Measurements from ENCODE around the gene PRTN3. TPM values are rescaled to one million over a fixed set of nuclear protein-coding genes. Genes with fewer than 3 reads are reported as not detected.
"Not testable (repeated sequence)": the region's sequence is repeated elsewhere in the genome, so short reads cannot be mapped to it uniquely, and the experiment has no call there.

PRTN3 gene
- total and polyA plus RNA-seq, 2 experiments from 2014 or later = 0.44 to 0.60 TPM

GRCh38 chr19:852136-853013 is 11.6 kb downstream of the PRTN3 start, which contains the start of gene ELANE:
Gene ELANE, plus strand, starts transcription at chr19:852303. Its CDS starts 26 bp downstream, at chr19:852329.
- Histone ChIP-seq H3K4me3 (no peak within 1 kb of the TSS), H3K4me1 (ENCODE audit: low read depth) (no peaks in the 10 kb centered on the region), H3K27me3 (no peaks in the 10 kb centered on the region), H3K9me3 (ENCODE audit: low read depth) (no peaks in the 10 kb centered on the region), H3K36me3 (no peaks in the 10 kb centered on the region), H3K27ac (no peak within 1 kb of the TSS)
- no peak for TF ChIP-seq CTCF (IDR thresholded peaks at IDR 0.05; ENCODE audit: low read depth, low read length)
- no peak for DNase-seq (ENCODE audit: low read depth in 1 of 2, low spot score in 1 of 2)

- H3K27ac ChIP-seq = no peak overlapping the region
- no peak overlapping the region for H3K4me3 ChIP-seq
- H3K4me1 ChIP-seq (ENCODE audit: low read depth) = no peaks in the 10 kb centered on the region
- H3K9me3 ChIP-seq (ENCODE audit: low read depth) = no peaks in the 10 kb centered on the region
- H3K36me3 ChIP-seq = no peaks in the 10 kb centered on the region
- no peak for TF ChIP-seq CTCF (IDR thresholded peaks at IDR 0.05; ENCODE audit: low read depth, low read length)
- no peaks in the 10 kb centered on the region for H3K27me3 ChIP-seq
- no peak for DNase-seq (ENCODE audit: low read depth in 1 of 2, low spot score in 1 of 2)
These were observed 12.3 kb downstream of the PRTN3 start for GRCh38 chr19:853014-853585.

- H3K36me3 ChIP-seq; H3K27me3 ChIP-seq; H3K4me1 ChIP-seq (ENCODE audit: low read depth); H3K4me3 ChIP-seq; H3K27ac ChIP-seq; DNase-seq (ENCODE audit: low read depth in 1 of 2, low spot score in 1 of 2); H3K9me3 ChIP-seq (ENCODE audit: low read depth): not testable (repeated sequence)
These were observed 12.9 kb downstream of the PRTN3 start for GRCh38 chr19:853614-854220.

GRCh38 chr19:854549-854948 is 13.8 kb downstream of the PRTN3 start:
- Histone ChIP-seq H3K4me3 (no peak overlapping the region), H3K36me3 (no peaks in the 10 kb centered on the region), H3K27ac (no peak overlapping the region), H3K9me3 (ENCODE audit: low read depth) (no peaks in the 10 kb centered on the region), H3K4me1 (ENCODE audit: low read depth) (no peaks in the 10 kb centered on the region), H3K27me3 (peaks cover 7% of the 10 kb centered on the region)
- DNase-seq (ENCODE audit: low read depth in 1 of 2, low spot score in 1 of 2) = no peak
- no peak for TF ChIP-seq CTCF (IDR thresholded peaks at IDR 0.05; ENCODE audit: low read depth, low read length)

GRCh38 chr19:855142-855541 is 14.3 kb downstream of the PRTN3 start:
- Histone ChIP-seq H3K27ac (no peak overlapping the region), H3K4me1 (ENCODE audit: low read depth) (no peaks in the 10 kb centered on the region), H3K9me3 (ENCODE audit: low read depth) (no peaks in the 10 kb centered on the region), H3K4me3 (no peak overlapping the region), H3K27me3 (peaks cover 13% of the 10 kb centered on the region), H3K36me3 (no peaks in the 10 kb centered on the region)
- TF ChIP-seq CTCF (IDR thresholded peaks at IDR 0.05; ENCODE audit: low read depth, low read length) = no peak
- no peak for DNase-seq (ENCODE audit: low read depth in 1 of 2, low spot score in 1 of 2)
